Spleen (tissue), 11 donors: Measurements from ENCODE around the gene RCCD1. TPM values are rescaled to one million over a fixed set of nuclear protein-coding genes. Genes with fewer than 3 reads are reported as not detected.

Source experiments
- DNase-seq: peaks from one replicate; pipeline ENCODE4 v3.0.0-alpha.2; 2020
- H3K27ac ChIP-seq, 8 donors: fragments of 200-600 bp; sonication (generic) in 7 of 8; 1 replicate in 4 of 8; 2 replicates in 4 of 8; pipeline versions ENCODE4 v1.5.0 to v1.8.0; 2016 to 2021; ENCODE audit warnings: inconsistent platforms in 4 of 8, mild to moderate bottlenecking in 4 of 8, moderate library complexity in 1 of 8
- H3K27me3 ChIP-seq, 7 donors: fragments of 200-600 bp; sonication (generic) in 6 of 7; replicated peaks in 1 of 7; 1 replicate in 4 of 7; 2 replicates in 3 of 7; pipeline versions ENCODE4 v1.5.0 to v1.8.0; 2016 to 2021; ENCODE audit warnings: inconsistent platforms in 3 of 7, mild to moderate bottlenecking in 1 of 7
- H3K36me3 ChIP-seq, 6 donors: fragments of 200-600 bp; sonication (generic) in 5 of 6; 1 replicate in 4 of 6; 2 replicates in 2 of 6; pipeline versions ENCODE4 v1.5.0 to v1.8.0; 2016 to 2021; ENCODE audit warnings: inconsistent platforms in 2 of 6
- H3K4me1 ChIP-seq, 6 donors: fragments of 200-600 bp; sonication (generic) in 5 of 6; 1 replicate in 3 of 6; 2 replicates in 3 of 6; pipeline versions ENCODE4 v1.5.0 to v1.8.0; 2016 to 2021; ENCODE audit warnings: inconsistent platforms in 3 of 6
- H3K4me3 ChIP-seq, 8 donors: fragments of 200-600 bp; sonication (generic) in 7 of 8; 1 replicate in 4 of 8; 2 replicates in 4 of 8; pipeline versions ENCODE4 v1.5.0 to v1.8.0; 2016 to 2021; ENCODE audit warnings: inconsistent platforms in 4 of 8, mild to moderate bottlenecking in 4 of 8, moderate library complexity in 2 of 8
- H3K9me3 ChIP-seq, 8 donors: fragments of 200-600 bp; sonication (generic) in 7 of 8; 1 replicate in 4 of 8; 2 replicates in 4 of 8; pipeline versions ENCODE4 v1.5.0 to v1.8.0; 2016 to 2021; ENCODE audit warnings: inconsistent platforms in 4 of 8
- POLR2A ChIP-seq, 3 donors: fragments of 450-650 bp; IDR thresholded peaks; one replicate each; pipeline ENCODE4 v1.5.1; 2017; ENCODE audit warnings: antibody characterized with exemption in 3 of 3, mild to moderate bottlenecking in 1 of 3
- POLR2AphosphoS5 ChIP-seq, 3 donors: sonication (generic); formaldehyde crosslinking; IDR thresholded peaks; one replicate each; pipeline ENCODE4 v1.5.1; 2017; ENCODE audit warnings: antibody characterized with exemption in 3 of 3
- WGBS, 5 donors: extraction: QIAGEN DNeasy Blood & Tissue Kit in 3 of 5; methylation state at CpG; one replicate each; pipeline versions ENCODE4 v1.1.5 to v1.1.7; 2013 to 2018; 5-methylcytosine and 5-hydroxymethylcytosine counted together
- intact Hi-C: fragments of 100-400 bp; cut with DNase I; formaldehyde crosslinking; loops from one replicate; pipeline ENCODE4 v1.15.0; 2023; ENCODE audit warnings: low total_unique reads
- polyA plus RNA-seq, 3 donors: library from polyadenylated mRNA; stranded (reverse); fragments of 200-250 nt; gene quantifications; one replicate each; pipeline ENCODE4 v1.2.1, GENCODE V29; 2013
- total RNA-seq, 7 donors: library from RNA; depleted of rRNA in 3 of 7; stranded (reverse); fragments of >200 nt in 3 of 7; fragmentation: NEBNext Ultra II Directional in 4 of 7; extraction: Animal tissue kit (Norgen Biotek cat#: 25700) in 4 of 7; gene quantifications; one replicate each; pipeline versions ENCODE4 v1.1.0 to v1.2.1, GENCODE V29; 2016 to 2021
- TF ChIP-seq, protein P1 (sequence below), 11 experiments: fragments of 200-600 bp in 7 of 11; fragments of 450-650 bp in 4 of 11; sonication (generic) in 4 of 11; IDR thresholded peaks in 8 of 11; conservative IDR thresholded peaks in 3 of 11; 1 replicate in 7 of 11; 2 replicates in 4 of 11; pipeline versions ENCODE4 v1.4.0 to v1.8.0; 2016 to 2021; ENCODE audit warnings: antibody characterized with exemption in 11 of 11, inconsistent platforms in 4 of 11, mild to moderate bottlenecking in 1 of 11
- donor health status: healthy with polysubstance abuse.
- donor health status: DM: no; HTN: no; CAD: no; lungs with moderate emphysema.
- donor health status: DM: no; HTN: no; CAD: no.
- donor health status: Bipolar disorder and iron deficiency.
- donor health status: healthy.
- donor health status: DM: no; HTN: no; CAD: no.
- donor health status: DM: yes; HTN: yes; CAD: no.

Gene RCCD1
- total and polyA plus RNA-seq, 10 donors: 3.6 to 11.4 (median 8.5) TPM

DNA sequence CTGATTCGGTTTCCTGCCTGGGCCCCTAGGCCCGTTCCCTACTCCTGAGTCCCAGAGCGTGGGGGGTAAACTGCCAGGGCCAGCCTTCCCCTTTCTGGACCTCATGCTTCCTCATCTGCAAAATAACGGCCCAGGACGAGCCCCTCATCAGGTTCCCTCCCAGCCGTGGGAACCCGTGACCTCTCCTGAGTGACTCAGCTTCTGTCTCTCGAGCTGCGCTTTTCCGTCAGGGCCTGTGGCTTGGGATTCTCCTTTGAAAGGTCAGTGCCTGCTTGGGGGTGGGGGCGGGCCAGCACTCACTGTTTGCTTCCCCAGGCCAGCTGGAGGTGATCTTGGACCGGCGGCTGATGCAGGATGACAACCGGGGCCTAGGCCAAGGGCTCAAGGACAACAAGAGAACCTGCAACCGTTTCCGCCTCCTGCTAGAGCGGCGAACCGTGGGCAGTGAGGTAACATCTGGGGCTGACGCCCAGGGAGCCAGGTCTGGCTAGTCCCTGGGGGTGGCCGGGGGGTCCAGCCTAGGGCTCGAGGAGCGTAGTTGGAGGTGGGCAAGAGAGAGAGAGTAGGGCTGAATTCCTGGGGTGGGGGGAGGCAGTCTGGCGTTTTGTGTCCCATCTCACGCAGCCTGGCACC lies 38.8 kb upstream of the RCCD1 start:
- intact Hi-C loops: no loop called here
- H3K4me3 ChIP-seq: peak overlapping the region in 4 of 8 donors; percentile 29 to 61 (median 31)
- WGBS, 5 donors: 39 to 57% (median 53%) methylated on average over 24 to 25 of the region's 25 CpGs
- DNase-seq: peak; percentile 91
- H3K4me1 ChIP-seq: peaks cover 0 to 71% (median 16%) of the 10 kb centered on the region in 6 donors
- H3K9me3 ChIP-seq: no peaks in the 10 kb centered on the region
- TF ChIP-seq POLR2A (IDR thresholded peaks at IDR 0.05): no peak
- TF ChIP-seq, protein P1, sequence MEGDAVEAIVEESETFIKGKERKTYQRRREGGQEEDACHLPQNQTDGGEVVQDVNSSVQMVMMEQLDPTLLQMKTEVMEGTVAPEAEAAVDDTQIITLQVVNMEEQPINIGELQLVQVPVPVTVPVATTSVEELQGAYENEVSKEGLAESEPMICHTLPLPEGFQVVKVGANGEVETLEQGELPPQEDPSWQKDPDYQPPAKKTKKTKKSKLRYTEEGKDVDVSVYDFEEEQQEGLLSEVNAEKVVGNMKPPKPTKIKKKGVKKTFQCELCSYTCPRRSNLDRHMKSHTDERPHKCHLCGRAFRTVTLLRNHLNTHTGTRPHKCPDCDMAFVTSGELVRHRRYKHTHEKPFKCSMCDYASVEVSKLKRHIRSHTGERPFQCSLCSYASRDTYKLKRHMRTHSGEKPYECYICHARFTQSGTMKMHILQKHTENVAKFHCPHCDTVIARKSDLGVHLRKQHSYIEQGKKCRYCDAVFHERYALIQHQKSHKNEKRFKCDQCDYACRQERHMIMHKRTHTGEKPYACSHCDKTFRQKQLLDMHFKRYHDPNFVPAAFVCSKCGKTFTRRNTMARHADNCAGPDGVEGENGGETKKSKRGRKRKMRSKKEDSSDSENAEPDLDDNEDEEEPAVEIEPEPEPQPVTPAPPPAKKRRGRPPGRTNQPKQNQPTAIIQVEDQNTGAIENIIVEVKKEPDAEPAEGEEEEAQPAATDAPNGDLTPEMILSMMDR (IDR thresholded peaks at IDR 0.05 in 8 of 11, conservative IDR thresholded peaks at IDR 0.05 in 3 of 11): peak in 3 of 11 experiments; percentile 10 to 22 (median 19)
- peak; percentile 65 to 82 (median 68) for TF ChIP-seq POLR2AphosphoS5 (IDR thresholded peaks at IDR 0.05)
- no peaks in the 10 kb centered on the region for H3K27me3 ChIP-seq
- peaks cover 24 to 100% (median 99%) of the 10 kb centered on the region in 6 donors for H3K36me3 ChIP-seq
- H3K27ac ChIP-seq: peak overlapping the region in 7 of 8 donors; percentile 67 to 93 (median 79)

DNA sequence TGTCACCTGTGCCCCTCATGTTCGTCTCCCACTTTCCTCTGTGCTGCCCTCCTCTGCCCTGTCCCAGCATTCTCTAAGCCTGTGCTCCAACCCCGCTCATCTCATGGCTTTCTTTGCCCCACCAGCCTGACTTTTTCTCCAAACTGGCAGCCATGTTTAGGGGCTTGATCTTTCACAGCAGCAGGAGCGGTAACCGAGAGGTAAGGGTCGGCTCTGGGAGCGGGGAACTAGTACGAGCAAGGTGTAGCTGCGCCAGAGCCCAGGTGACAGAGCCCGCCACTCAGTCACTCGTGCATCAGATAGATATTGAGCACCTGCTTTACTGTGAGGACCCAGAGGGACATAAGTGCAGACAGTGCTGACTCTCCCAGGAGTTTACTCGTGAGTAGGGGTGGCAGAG lies 38.2 kb upstream of the RCCD1 start:
- H3K4me1 ChIP-seq: peaks cover 0 to 65% (median 16%) of the 10 kb centered on the region in 6 donors
- peak; percentile 67 for DNase-seq

DNA sequence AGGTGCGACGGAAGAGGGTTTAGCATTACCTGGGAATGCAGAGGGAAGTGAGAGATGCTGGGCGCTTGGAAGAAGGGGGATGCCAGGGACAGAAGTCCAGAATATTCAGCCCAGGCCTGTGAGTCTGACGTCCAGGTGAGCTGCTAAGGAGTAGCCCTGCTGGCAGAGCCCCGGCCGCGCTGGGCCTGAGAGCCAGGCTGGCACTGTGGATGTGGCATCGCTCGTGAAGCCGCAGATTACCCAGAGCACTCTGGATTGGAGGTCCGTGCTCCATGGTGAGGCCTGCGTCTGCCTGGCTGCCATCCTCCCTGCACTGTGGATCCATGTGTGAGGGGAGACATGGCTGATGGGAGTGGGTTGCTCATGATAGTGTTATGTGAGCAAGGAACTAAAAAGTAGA lies 37.1 kb upstream of the RCCD1 start:
- intact Hi-C loops: no loop called here

More for the DNA sequence above, 38.2 kb upstream of the RCCD1 start:
- TF ChIP-seq POLR2A (IDR thresholded peaks at IDR 0.05): no peak
- TF ChIP-seq POLR2AphosphoS5 (IDR thresholded peaks at IDR 0.05): no peak
- TF ChIP-seq, protein P1 (IDR thresholded peaks at IDR 0.05 in 8 of 11, conservative IDR thresholded peaks at IDR 0.05 in 3 of 11): no peak
- H3K9me3 ChIP-seq: no peaks in the 10 kb centered on the region
- intact Hi-C loops: no loop called here
- peak overlapping the region in 7 of 8 donors; percentile 67 to 93 (median 79) for H3K27ac ChIP-seq
- WGBS, 5 donors: 72 to 90% (median 81%) methylated on average over 11 of the region's 11 CpGs
- peaks cover 24 to 100% (median 99%) of the 10 kb centered on the region in 6 donors for H3K36me3 ChIP-seq
- peak overlapping the region in 4 of 8 donors; percentile 29 to 61 (median 31) for H3K4me3 ChIP-seq
- H3K27me3 ChIP-seq: no peaks in the 10 kb centered on the region

DNA sequence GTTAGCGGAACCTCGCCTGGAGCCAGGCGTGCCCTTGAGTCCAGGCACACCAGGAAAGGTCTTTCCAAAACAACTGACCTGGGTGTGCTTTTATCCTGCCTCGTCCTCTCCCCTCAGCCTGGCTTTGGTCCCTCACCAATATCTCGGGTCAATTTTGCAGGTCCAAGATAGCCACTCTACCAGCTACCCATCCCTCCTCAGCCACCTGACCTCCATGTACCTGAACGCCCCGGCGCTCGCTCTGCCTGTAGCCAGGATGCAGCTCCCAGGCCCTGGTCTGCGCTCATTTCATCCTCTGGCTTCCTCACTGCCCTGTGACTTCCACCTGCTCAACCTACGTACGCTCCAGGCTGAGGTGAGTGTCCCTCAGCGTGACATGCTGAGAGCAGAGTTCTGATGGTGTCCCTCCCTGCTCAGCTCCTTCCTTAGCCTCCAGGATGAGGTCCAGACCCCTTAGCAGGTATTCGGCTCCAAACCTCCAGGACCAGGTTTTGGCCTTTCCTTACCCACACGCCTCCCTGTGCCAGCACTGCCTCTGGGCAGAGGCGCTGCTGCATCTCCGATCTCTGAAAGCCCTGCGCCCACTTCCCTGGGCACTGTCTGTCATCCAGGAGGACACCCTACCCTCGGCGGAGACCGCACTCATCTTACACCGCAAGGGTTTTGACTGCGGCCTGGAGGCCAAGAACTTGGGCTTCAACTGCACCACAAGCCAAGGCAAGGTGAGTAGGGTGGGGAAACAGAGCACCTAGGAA lies 36.5 kb upstream of the RCCD1 start:
- TF ChIP-seq, protein P1 (IDR thresholded peaks at IDR 0.05 in 8 of 11, conservative IDR thresholded peaks at IDR 0.05 in 3 of 11): no peak
- peak in 1 of 3 donors; percentile 28 for TF ChIP-seq POLR2AphosphoS5 (IDR thresholded peaks at IDR 0.05)
- intact Hi-C loops: no loop called here
- DNase-seq: no peak
- Histone ChIP-seq H3K4me3 (no peak overlapping the region), H3K27me3 (no peaks in the 10 kb centered on the region), H3K9me3 (no peaks in the 10 kb centered on the region), H3K27ac (peak overlapping the region in 1 of 8 donors; percentile 93), H3K36me3 (peaks cover 11 to 98% (median 87%) of the 10 kb centered on the region in 6 donors), H3K4me1 (peaks cover 0 to 52% (median 13%) of the 10 kb centered on the region in 6 donors)
- WGBS, 5 donors: 92 to 97% (median 96%) methylated on average over 23 of the region's 23 CpGs

More for the DNA sequence above, 37.1 kb upstream of the RCCD1 start:
- no peaks in the 10 kb centered on the region for H3K27me3 ChIP-seq
- peaks cover 16 to 99% (median 93%) of the 10 kb centered on the region in 6 donors for H3K36me3 ChIP-seq
- no peaks in the 10 kb centered on the region for H3K9me3 ChIP-seq
- WGBS, 5 donors: 90 to 96% (median 96%) methylated on average over 12 of the region's 12 CpGs
- H3K4me3 ChIP-seq: peak overlapping the region in 1 of 8 donors; percentile 61
- H3K27ac ChIP-seq: peak overlapping the region in 2 of 8 donors; percentile 90 to 93
- DNase-seq: no peak
- peak in 1 of 3 donors; percentile 45 for TF ChIP-seq POLR2AphosphoS5 (IDR thresholded peaks at IDR 0.05)
- no peak for TF ChIP-seq POLR2A (IDR thresholded peaks at IDR 0.05)
- H3K4me1 ChIP-seq: peaks cover 0 to 59% (median 16%) of the 10 kb centered on the region in 6 donors
